Transverse colon (tissue), 4 donors: Measurements from ENCODE around the gene ZNF329. TPM values are rescaled to one million over a fixed set of nuclear protein-coding genes. Genes with fewer than 3 reads are reported as not detected.

Experiments used
- DNase-seq: peaks from one replicate; pipeline ENCODE4 v3.0.0-alpha.2; 2019
- H3K27ac ChIP-seq, 4 donors: fragments of 200-600 bp; sonication (generic); 2 replicates each; pipeline ENCODE4 v1.5.1; 2016 to 2018; ENCODE audit warnings: inconsistent platforms in 4 of 4
- H3K27me3 ChIP-seq: fragments of 200-600 bp; sonication (generic); 2 replicates; pipeline ENCODE4 v1.5.1; 2017; ENCODE audit warnings: inconsistent platforms
- H3K36me3 ChIP-seq, 4 donors: fragments of 200-600 bp; sonication (generic); 2 replicates each; pipeline ENCODE4 v1.5.1; 2017 to 2019; ENCODE audit warnings: inconsistent platforms in 4 of 4
- H3K4me1 ChIP-seq, 4 donors: fragments of 200-600 bp; sonication (generic); 2 replicates each; pipeline ENCODE4 v1.5.1; 2017 to 2020; ENCODE audit warnings: inconsistent platforms in 4 of 4
- H3K4me3 ChIP-seq, 4 donors: fragments of 200-600 bp; sonication (generic); 1 replicate in 1 of 4; 2 replicates in 3 of 4; pipeline versions ENCODE4 v1.5.1 to v1.6.1; 2017 to 2019; ENCODE audit warnings: inconsistent platforms in 4 of 4
- H3K9me3 ChIP-seq, 2 donors: fragments of 200-600 bp; sonication (generic); 2 replicates each; pipeline ENCODE4 v1.5.1; 2017 to 2019; ENCODE audit warnings: inconsistent platforms in 2 of 2
- EP300 ChIP-seq: sonication (generic); formaldehyde crosslinking; IDR thresholded peaks from one replicate; pipeline ENCODE4 v1.6.1; 2017; ENCODE audit warnings: antibody characterized with exemption, low read depth
- POLR2A ChIP-seq: fragments of 450-650 bp; IDR thresholded peaks from one replicate; pipeline ENCODE4 v1.6.1; 2016; ENCODE audit warnings: antibody characterized with exemption, mild to moderate bottlenecking, moderate library complexity
- POLR2AphosphoS5 ChIP-seq, 3 donors: sonication (generic); formaldehyde crosslinking; IDR thresholded peaks; one replicate each; pipeline ENCODE4 v1.6.1; 2016; ENCODE audit warnings: antibody characterized with exemption in 3 of 3
- WGBS, 2 donors: methylation state at CpG; one replicate each; pipeline ENCODE4 v1.1.5; 2018; ENCODE audit warnings: low coverage in 1 of 2; 5-methylcytosine and 5-hydroxymethylcytosine counted together
- in situ Hi-C, 4 donors: fragments of 200-750 bp; cut with MboI; loops; one replicate each; pipeline versions ENCODE4 v1.15.0 to v1.15.1; 2017; ENCODE audit warnings: low sequenced_read_pairs in 3 of 4, low pct_ligation_motif_present in 1 of 4, low pct_unique_long_range_greater_than_20kb in 1 of 4
- intact Hi-C: fragments of 100-400 bp; cut with DNase I; formaldehyde crosslinking; loops from one replicate; pipeline ENCODE4 v1.15.1; 2023; ENCODE audit warnings: low total_unique reads
- total RNA-seq, 4 donors: library from RNA; depleted of rRNA; stranded (reverse); fragments of >200 nt; gene quantifications; one replicate each; pipeline ENCODE4 v1.1.0, GENCODE V29; 2016
- TF ChIP-seq, protein P1 (sequence below), 5 experiments: fragments of 200-600 bp in 3 of 5; fragments of 450-650 bp in 2 of 5; sonication (generic) in 3 of 5; IDR thresholded peaks; 1 replicate in 2 of 5; 2 replicates in 3 of 5; pipeline ENCODE4 v1.5.1; 2016 to 2017; ENCODE audit warnings: antibody characterized with exemption in 5 of 5, inconsistent platforms in 3 of 5, mild to moderate bottlenecking in 2 of 5, moderate library complexity in 1 of 5

Gene ZNF329
- total RNA-seq, 4 donors from 2014 or later: 0.60 to 5.5 (median 4.0) TPM

DNA sequence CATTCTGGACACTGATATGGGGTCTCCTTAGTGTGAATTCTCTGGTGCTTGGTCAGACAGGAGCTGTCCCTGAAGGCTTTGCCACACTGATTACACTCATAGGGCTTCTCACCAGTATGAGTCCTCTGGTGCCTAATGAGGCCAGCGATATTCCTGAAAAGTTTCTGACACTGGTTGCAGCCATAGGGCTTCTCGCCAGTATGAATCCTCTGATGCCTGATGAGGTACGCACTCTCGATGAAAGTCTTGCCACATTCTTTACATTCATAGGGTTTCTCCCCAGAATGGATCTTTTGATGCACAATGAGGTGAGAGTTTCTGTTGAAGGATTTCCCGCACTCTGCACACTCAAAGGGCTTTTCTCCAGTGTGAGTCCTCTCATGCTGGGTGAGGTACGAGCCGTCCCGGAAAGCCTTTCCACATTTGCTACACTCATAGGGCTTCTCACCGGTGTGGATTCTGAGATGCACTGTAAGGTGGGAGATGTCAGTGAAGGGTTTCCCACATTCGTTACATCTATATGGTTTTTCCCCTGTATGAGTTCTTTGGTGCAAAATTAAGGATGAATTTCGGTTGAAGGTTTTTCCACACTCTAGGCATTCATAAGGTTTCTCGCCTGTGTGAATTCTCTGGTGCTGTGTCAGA lies 22.4 kb downstream of the ZNF329 start:
- intact Hi-C loops: no loop called here
- 87 to 97% methylated on average over 5 to 12 of the region's 12 CpGs for WGBS, 2 donors
- Histone ChIP-seq H3K36me3 (peaks cover 0 to 76% (median 30%) of the 10 kb centered on the region in 4 donors), H3K27me3 (no peaks in the 10 kb centered on the region), H3K27ac (no peak overlapping the region), H3K9me3 (peaks cover 98 to 100% of the 10 kb centered on the region in 2 donors), H3K4me3 (no peak overlapping the region), H3K4me1 (no peaks in the 10 kb centered on the region)
- in situ Hi-C loops: no loop called here
- TF ChIP-seq POLR2AphosphoS5 (IDR thresholded peaks at IDR 0.05): no peak
- TF ChIP-seq POLR2A: no peak
- TF ChIP-seq, protein P1, sequence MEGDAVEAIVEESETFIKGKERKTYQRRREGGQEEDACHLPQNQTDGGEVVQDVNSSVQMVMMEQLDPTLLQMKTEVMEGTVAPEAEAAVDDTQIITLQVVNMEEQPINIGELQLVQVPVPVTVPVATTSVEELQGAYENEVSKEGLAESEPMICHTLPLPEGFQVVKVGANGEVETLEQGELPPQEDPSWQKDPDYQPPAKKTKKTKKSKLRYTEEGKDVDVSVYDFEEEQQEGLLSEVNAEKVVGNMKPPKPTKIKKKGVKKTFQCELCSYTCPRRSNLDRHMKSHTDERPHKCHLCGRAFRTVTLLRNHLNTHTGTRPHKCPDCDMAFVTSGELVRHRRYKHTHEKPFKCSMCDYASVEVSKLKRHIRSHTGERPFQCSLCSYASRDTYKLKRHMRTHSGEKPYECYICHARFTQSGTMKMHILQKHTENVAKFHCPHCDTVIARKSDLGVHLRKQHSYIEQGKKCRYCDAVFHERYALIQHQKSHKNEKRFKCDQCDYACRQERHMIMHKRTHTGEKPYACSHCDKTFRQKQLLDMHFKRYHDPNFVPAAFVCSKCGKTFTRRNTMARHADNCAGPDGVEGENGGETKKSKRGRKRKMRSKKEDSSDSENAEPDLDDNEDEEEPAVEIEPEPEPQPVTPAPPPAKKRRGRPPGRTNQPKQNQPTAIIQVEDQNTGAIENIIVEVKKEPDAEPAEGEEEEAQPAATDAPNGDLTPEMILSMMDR (IDR thresholded peaks at IDR 0.05): no peak
- no peak for DNase-seq

DNA sequence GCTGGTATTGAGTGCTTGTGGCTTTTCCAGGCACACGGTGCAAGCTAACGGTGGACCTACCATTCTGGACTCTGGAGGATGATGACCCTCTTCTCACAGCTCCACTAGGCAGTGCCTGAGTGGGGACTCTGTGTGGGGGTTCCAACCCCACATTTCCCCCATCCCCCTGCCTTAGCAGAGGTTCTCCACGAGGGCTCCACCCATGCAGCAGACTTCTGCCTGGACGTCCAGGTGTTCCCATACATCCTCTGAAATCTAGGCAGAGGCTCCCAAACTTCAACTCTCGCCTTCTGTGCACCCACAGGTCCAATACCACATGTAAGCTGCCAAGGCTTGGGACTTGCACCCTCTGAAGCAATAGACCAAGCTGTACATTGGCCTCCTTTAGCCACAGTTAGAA lies 27.2 kb downstream of the ZNF329 start:
- intact Hi-C loops: no loop called here
- no peak overlapping the region for H3K27ac ChIP-seq
- H3K4me3 ChIP-seq: no peak overlapping the region
- in situ Hi-C loops: no loop called here
- no peaks in the 10 kb centered on the region for H3K4me1 ChIP-seq
- WGBS, 2 donors: 53% methylated on average over 5 of the region's 5 CpGs; no CpG with 5 or more reads in 1 of the 2 donors
- DNase-seq: no peak
- H3K36me3 ChIP-seq: peaks cover 0 to 27% (median 6%) of the 10 kb centered on the region in 4 donors
- TF ChIP-seq POLR2A (no peak), POLR2AphosphoS5 (IDR thresholded peaks at IDR 0.05) (no peak)
- H3K27me3 ChIP-seq: no peaks in the 10 kb centered on the region
- H3K9me3 ChIP-seq: peaks cover 77 to 96% of the 10 kb centered on the region in 2 donors

DNA sequence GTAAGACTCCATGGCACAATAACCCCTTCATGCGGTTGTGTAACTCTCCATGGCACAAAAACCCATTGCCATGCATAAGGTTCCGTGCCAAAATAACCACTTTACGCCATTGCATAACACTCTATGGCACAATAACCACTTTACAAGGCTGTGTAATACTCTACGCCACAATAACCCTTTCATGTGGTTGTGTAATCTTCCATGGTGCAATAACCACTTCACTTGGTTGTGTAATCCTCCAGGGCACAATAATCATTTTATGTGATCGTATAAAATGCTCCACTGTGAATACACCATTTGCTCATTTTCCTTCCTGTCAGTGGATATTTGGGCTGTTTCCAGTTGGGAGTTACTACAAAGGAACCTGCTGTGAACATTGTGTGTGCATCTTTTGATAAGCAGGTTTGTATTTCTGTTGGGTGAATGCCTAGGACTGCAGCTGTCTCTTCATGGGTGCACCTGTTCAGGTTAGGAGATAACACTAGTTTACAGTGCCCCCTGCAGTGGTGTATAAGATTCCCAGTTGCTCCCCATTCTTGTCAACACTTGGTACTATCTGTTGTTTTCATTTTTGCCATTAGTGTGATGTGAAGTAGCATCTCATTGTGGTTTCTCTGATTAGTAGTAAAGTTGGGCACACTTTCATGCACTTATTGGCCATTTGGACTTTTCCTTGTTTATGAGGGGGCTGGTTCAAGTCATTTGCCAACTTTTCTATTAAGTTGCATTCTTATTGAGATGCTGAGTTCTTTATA lies 31.4 kb downstream of the ZNF329 start:
- intact Hi-C loops: no loop called here
- DNase-seq: no peak
- Histone ChIP-seq H3K4me1 (no peaks in the 10 kb centered on the region), H3K27me3 (no peaks in the 10 kb centered on the region), H3K4me3 (no peak overlapping the region), H3K27ac (no peak overlapping the region), H3K9me3 (peaks cover 63 to 91% of the 10 kb centered on the region in 2 donors), H3K36me3 (no peaks in the 10 kb centered on the region)
- 65 to 74% methylated on average over 5 of the region's 5 CpGs for WGBS, 2 donors
- TF ChIP-seq, protein P1 (IDR thresholded peaks at IDR 0.05): no peak
- TF ChIP-seq EP300: no peak
- no peak for TF ChIP-seq POLR2AphosphoS5 (IDR thresholded peaks at IDR 0.05)
- no peak for TF ChIP-seq POLR2A
- in situ Hi-C loops: no loop called here

DNA sequence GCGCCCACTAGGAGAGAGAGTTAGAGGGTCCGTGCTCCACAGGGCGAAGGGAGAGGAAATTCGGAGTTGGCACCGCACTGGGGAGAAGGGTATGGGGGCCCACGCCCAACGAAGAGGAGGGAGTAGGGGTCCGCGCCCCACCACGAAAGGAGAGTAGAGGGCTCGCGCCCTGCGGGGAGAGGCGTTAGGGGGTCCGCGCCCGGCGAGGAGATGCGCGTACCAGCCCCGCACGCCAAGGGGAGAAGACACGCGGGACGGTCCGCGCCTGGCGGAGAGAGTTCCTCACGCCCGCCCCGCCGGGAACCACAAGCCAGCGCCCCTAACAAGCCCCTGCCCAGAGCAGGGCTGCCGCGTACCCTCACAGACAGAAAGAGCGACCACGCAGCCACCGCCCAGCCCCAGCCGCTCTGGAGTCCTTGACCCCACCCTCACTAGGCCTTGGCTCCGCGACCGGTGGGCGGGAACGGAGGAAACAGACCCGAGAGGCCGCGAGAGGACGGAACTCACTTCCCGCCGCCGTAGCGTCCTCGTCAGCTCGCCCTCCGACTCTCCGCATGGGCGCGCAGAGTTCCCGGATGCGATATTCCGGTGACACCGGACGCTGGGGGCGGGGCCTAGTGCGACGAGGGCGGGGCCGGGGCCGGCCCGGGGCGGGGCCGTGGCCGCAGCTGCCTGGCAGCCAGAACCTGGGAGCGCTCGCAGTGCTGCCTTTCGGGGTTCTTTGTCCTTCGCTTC lies 32.6 kb downstream of the ZNF329 start:
- WGBS, 2 donors: 11 to 44% methylated on average over 20 to 72 of the region's 77 CpGs
- TF ChIP-seq, protein P1 (IDR thresholded peaks at IDR 0.05): no peak
- TF ChIP-seq EP300 (no peak), POLR2A (no peak), POLR2AphosphoS5 (IDR thresholded peaks at IDR 0.05) (no peak)
- in situ Hi-C loops (no loop called here), intact Hi-C loops (no loop called here)
- H3K9me3 ChIP-seq: peaks cover 51 to 91% of the 10 kb centered on the region in 2 donors
- no peaks in the 10 kb centered on the region for H3K27me3 ChIP-seq
- DNase-seq: no peak
- H3K27ac ChIP-seq: no peak overlapping the region
- H3K4me1 ChIP-seq: no peaks in the 10 kb centered on the region
- no peaks in the 10 kb centered on the region for H3K36me3 ChIP-seq
- H3K4me3 ChIP-seq: no peak overlapping the region
